Progenitor cell of endocrine pancreas (in vitro differentiated cells): ENCODE data around the gene FCGR3A. TPM values are rescaled to one million over a fixed set of nuclear protein-coding genes. Genes with fewer than 3 reads are reported as not detected.
"Not testable (repeated sequence)": the region's sequence is repeated elsewhere in the genome, so short reads cannot be mapped to it uniquely, and the experiment has no call there.

Experiments
- DNase-seq: peaks from one replicate; pipeline ENCODE4 v3.0.0; 2021; ENCODE audit warnings: low spot score; ENCODE audit not compliant: unreplicated experiment
- H3K27ac Mint-ChIP-seq: 2 replicates; pipeline ENCODE4 v1.8.0; 2021; ENCODE audit warnings: mild to moderate bottlenecking, moderate library complexity, mixed read lengths
- H3K27me3 Mint-ChIP-seq: 2 replicates; pipeline ENCODE4 v1.8.0; 2021; ENCODE audit warnings: mixed read lengths
- H3K36me3 Mint-ChIP-seq: 2 replicates; pipeline ENCODE4 v1.8.0; 2022; ENCODE audit warnings: mixed read lengths; ENCODE audit not compliant: insufficient read depth
- H3K4me1 Mint-ChIP-seq: 2 replicates; pipeline ENCODE4 v1.8.0; 2021; ENCODE audit warnings: low read depth, mixed read lengths
- H3K4me3 Mint-ChIP-seq: 2 replicates; pipeline ENCODE4 v1.8.0; 2021; ENCODE audit warnings: low read depth, mild to moderate bottlenecking, moderate library complexity, mixed read lengths
- H3K9me3 Mint-ChIP-seq: 2 replicates; pipeline ENCODE4 v1.8.0; 2021; ENCODE audit warnings: low read depth, mixed read lengths
- CTCF ChIP-seq: fragments of 200-600 bp; sonication (generic); IDR thresholded peaks from one replicate; pipeline ENCODE4 v1.5.0; 2021; ENCODE audit warnings: antibody characterized with exemption, mild to moderate bottlenecking; ENCODE audit not compliant: unreplicated experiment
- total RNA-seq: library from RNA; stranded (reverse); gene quantifications from 2 replicates; pipeline ENCODE4 v1.2.1, GENCODE V29; 2021

The FCGR3A gene
- total RNA-seq, 1 donor from 2014 or later = not detected

GRCh38 chr1:161523041-161523816 lies 26.4 kb downstream of the FCGR3A start:
- Mint-ChIP-seq H3K27me3 (peaks cover 50% of the 10 kb centered on the region), H3K27ac (peak overlapping the region; percentile 99), H3K4me3 (peak overlapping the region; percentile 85)
- DNase-seq, H3K4me1 Mint-ChIP-seq, H3K9me3 Mint-ChIP-seq, H3K36me3 Mint-ChIP-seq: not testable (repeated sequence)

GRCh38 chr1:161513953-161514352 lies 35.7 kb downstream of the FCGR3A start:
- not testable (repeated sequence) for H3K4me1 Mint-ChIP-seq, H3K9me3 Mint-ChIP-seq, H3K4me3 Mint-ChIP-seq, DNase-seq, H3K36me3 Mint-ChIP-seq, H3K27me3 Mint-ChIP-seq
- peak overlapping the region; percentile 15 for H3K27ac Mint-ChIP-seq

GRCh38 chr1:161513448-161513780 lies 36.2 kb downstream of the FCGR3A start:
- not testable (repeated sequence) for H3K9me3 Mint-ChIP-seq, H3K4me1 Mint-ChIP-seq, H3K36me3 Mint-ChIP-seq

GRCh38 chr1:161512636-161513447 lies 36.8 kb downstream of the FCGR3A start:
- not testable (repeated sequence) for H3K27me3 Mint-ChIP-seq, H3K9me3 Mint-ChIP-seq, H3K4me3 Mint-ChIP-seq, DNase-seq, H3K27ac Mint-ChIP-seq, H3K4me1 Mint-ChIP-seq, H3K36me3 Mint-ChIP-seq

More at GRCh38 chr1:161513448-161513780, 36.2 kb downstream of the FCGR3A start:
- not testable (repeated sequence) for H3K4me3 Mint-ChIP-seq, DNase-seq, H3K27ac Mint-ChIP-seq, H3K27me3 Mint-ChIP-seq

GRCh38 chr1:161511756-161512060 lies 37.9 kb downstream of the FCGR3A start:
- H3K27me3 Mint-ChIP-seq = peaks cover 8% of the 10 kb centered on the region
- H3K4me1 Mint-ChIP-seq = peaks cover 11% of the 10 kb centered on the region
- H3K9me3 Mint-ChIP-seq = no peaks in the 10 kb centered on the region
- DNase-seq = no peak
- H3K27ac Mint-ChIP-seq = no peak overlapping the region
- H3K4me3 Mint-ChIP-seq = no peak overlapping the region
- H3K36me3 Mint-ChIP-seq = no peaks in the 10 kb centered on the region
- no peak for TF ChIP-seq CTCF

- DNase-seq = no peak
- Mint-ChIP-seq H3K4me1 (peaks cover 16% of the 10 kb centered on the region), H3K9me3 (no peaks in the 10 kb centered on the region), H3K4me3 (no peak overlapping the region), H3K27ac (peak overlapping the region; percentile 52), H3K36me3 (no peaks in the 10 kb centered on the region), H3K27me3 (peaks cover 8% of the 10 kb centered on the region)
- no peak for TF ChIP-seq CTCF
Measured at GRCh38 chr1:161511018-161511755, 38.4 kb downstream of the FCGR3A start.

GRCh38 chr1:161510477-161510876 lies 39.1 kb downstream of the FCGR3A start:
- Mint-ChIP-seq H3K9me3 (no peaks in the 10 kb centered on the region), H3K36me3 (no peaks in the 10 kb centered on the region), H3K27me3 (peaks cover 8% of the 10 kb centered on the region), H3K27ac (no peak overlapping the region), H3K4me1 (peaks cover 17% of the 10 kb centered on the region), H3K4me3 (no peak overlapping the region)
- TF ChIP-seq CTCF = no peak
- DNase-seq = no peak
